Parathyroid adenoma (tissue), 2 donors: Measurements from ENCODE around the gene PRR33.

Source experiments
- H2AFZ ChIP-seq: fragments of 300-600 bp; sonication (generic); one replicate; pipeline ENCODE4 v1.7.0; 2017; ENCODE audit warnings: antibody characterized with exemption, mild to moderate bottlenecking
- H3K27ac ChIP-seq: fragments of 300-600 bp; sonication (generic); one replicate; pipeline ENCODE4 v1.7.0; 2017
- H3K27me3 ChIP-seq: fragments of 300-600 bp; sonication (generic); one replicate; pipeline ENCODE4 v1.7.0; 2017; ENCODE audit warnings: low read length; ENCODE audit not compliant: control insufficient read depth, insufficient read depth
- H3K36me3 ChIP-seq: fragments of 300-600 bp; sonication (generic); one replicate; pipeline ENCODE4 v1.7.0; 2017; ENCODE audit warnings: low read length; ENCODE audit not compliant: control insufficient read depth, insufficient read depth
- H3K4me1 ChIP-seq: fragments of 300-600 bp; sonication (generic); one replicate; pipeline ENCODE4 v1.7.0; 2017; ENCODE audit warnings: control low read depth
- H3K4me2 ChIP-seq: fragments of 300-600 bp; sonication (generic); one replicate; pipeline ENCODE4 v1.7.0; 2017; ENCODE audit warnings: low read length
- H3K4me3 ChIP-seq: fragments of 300-600 bp; sonication (generic); one replicate; pipeline ENCODE4 v1.7.0; 2017; ENCODE audit warnings: low read depth, low read length
- H3K79me2 ChIP-seq: fragments of 300-600 bp; sonication (generic); one replicate; pipeline ENCODE4 v1.7.0; 2017; ENCODE audit warnings: control low read depth
- H3K9ac ChIP-seq: fragments of 300-600 bp; sonication (generic); one replicate; pipeline ENCODE4 v1.7.0; 2017; ENCODE audit warnings: mild to moderate bottlenecking
- H3K9me3 ChIP-seq: fragments of 300-600 bp; sonication (generic); one replicate; pipeline ENCODE4 v1.7.0; 2017; ENCODE audit warnings: low read length; ENCODE audit not compliant: control insufficient read depth
- CTCF ChIP-seq: fragments of 300-600 bp; sonication (generic); IDR thresholded peaks from one replicate; pipeline ENCODE4 v1.7.0; 2017; ENCODE audit warnings: antibody characterized with exemption, mild to moderate bottlenecking
- donor health status: primary hyperparathyroidism.

The PRR33 gene

GRCh38 chr11:1915795-1916131, 24.1 kb upstream of the PRR33 start:
- H3K4me1 ChIP-seq, result no peaks in the 10 kb centered on the region
- H3K9me3 ChIP-seq, result no peaks in the 10 kb centered on the region
- H3K79me2 ChIP-seq, result no peaks in the 10 kb centered on the region
- H3K4me2 ChIP-seq, result no peak overlapping the region
- TF ChIP-seq CTCF, result no peak
- H3K27ac ChIP-seq, result no peak overlapping the region
- H3K9ac ChIP-seq, result no peak overlapping the region
- H2AFZ ChIP-seq, result no peak overlapping the region
- H3K36me3 ChIP-seq, result no peaks in the 10 kb centered on the region
- no peak overlapping the region for H3K4me3 ChIP-seq
- H3K27me3 ChIP-seq, result no peaks in the 10 kb centered on the region

GRCh38 chr11:1913271-1914060, 21.8 kb upstream of the PRR33 start:
- Histone ChIP-seq H3K9me3 (no peaks in the 10 kb centered on the region), H3K4me2 (no peak overlapping the region), H2AFZ (no peak overlapping the region), H3K4me3 (no peak overlapping the region), H3K79me2 (no peaks in the 10 kb centered on the region), H3K9ac (no peak overlapping the region), H3K36me3 (no peaks in the 10 kb centered on the region), H3K27ac (no peak overlapping the region), H3K4me1 (no peaks in the 10 kb centered on the region), H3K27me3 (no peaks in the 10 kb centered on the region)
- TF ChIP-seq CTCF, result no peak

- H2AFZ ChIP-seq, result no peak overlapping the region
- H3K9ac ChIP-seq, result no peak overlapping the region
- TF ChIP-seq CTCF, result no peak
- H3K27ac ChIP-seq, result peak overlapping the region; percentile 44
- no peaks in the 10 kb centered on the region for H3K27me3 ChIP-seq
- H3K4me2 ChIP-seq, result no peak overlapping the region
- H3K79me2 ChIP-seq, result no peaks in the 10 kb centered on the region
- H3K4me3 ChIP-seq, result no peak overlapping the region
- H3K4me1 ChIP-seq, result no peaks in the 10 kb centered on the region
- H3K36me3 ChIP-seq, result no peaks in the 10 kb centered on the region
- H3K9me3 ChIP-seq, result no peaks in the 10 kb centered on the region
Observed at GRCh38 chr11:1912289-1912878, 20.7 kb upstream of the PRR33 start.

- Histone ChIP-seq H3K36me3 (no peaks in the 10 kb centered on the region), H3K79me2 (no peaks in the 10 kb centered on the region), H3K27me3 (no peaks in the 10 kb centered on the region), H3K4me3 (no peak overlapping the region), H2AFZ (no peak overlapping the region), H3K9me3 (no peaks in the 10 kb centered on the region), H3K4me2 (no peak overlapping the region), H3K9ac (no peak overlapping the region), H3K4me1 (no peaks in the 10 kb centered on the region), H3K27ac (no peak overlapping the region)
- no peak for TF ChIP-seq CTCF
Observed at GRCh38 chr11:1909524-1909923, 17.8 kb upstream of the PRR33 start.

GRCh38 chr11:1908618-1909017, 16.9 kb upstream of the PRR33 start:
- H3K9me3 ChIP-seq, result no peaks in the 10 kb centered on the region
- no peak overlapping the region for H3K4me2 ChIP-seq
- no peaks in the 10 kb centered on the region for H3K27me3 ChIP-seq
- H3K36me3 ChIP-seq, result no peaks in the 10 kb centered on the region
- H3K9ac ChIP-seq, result no peak overlapping the region
- H3K4me3 ChIP-seq, result no peak overlapping the region
- peak overlapping the region; percentile 5 for H3K27ac ChIP-seq
- no peak for TF ChIP-seq CTCF
- H2AFZ ChIP-seq, result no peak overlapping the region
- H3K4me1 ChIP-seq, result no peaks in the 10 kb centered on the region
- H3K79me2 ChIP-seq, result no peaks in the 10 kb centered on the region
